Smooth muscle cell (in vitro differentiated cells): ENCODE results near the gene PEX7. TPM values are rescaled to one million over a fixed set of nuclear protein-coding genes. Genes with fewer than 3 reads are reported as not detected.

Experiments
- DNase-seq: peaks from one replicate; lab custom pipeline; 2025; ENCODE audit not compliant: unreplicated experiment; lab: John Stamatoyannopoulos, UW
- H2AFZ ChIP-seq: fragments of 200-600 bp; sonication (generic); 2 replicates; pipeline ENCODE4 v1.6.0; 2016; ENCODE audit warnings: antibody characterized with exemption, low read depth, mild to moderate bottlenecking
- H3F3A ChIP-seq: fragments of 200-600 bp; sonication (generic); 2 replicates; pipeline ENCODE4 v1.6.0; 2017; ENCODE audit warnings: antibody characterized with exemption, low read depth
- H3K27ac ChIP-seq: fragments of 200-600 bp; sonication (generic); 2 replicates; pipeline ENCODE4 v1.5.1; 2016; ENCODE audit warnings: low read depth, mild to moderate bottlenecking
- H3K27me3 ChIP-seq: fragments of 200-600 bp; sonication (generic); 2 replicates; pipeline ENCODE4 v1.6.1; 2016; ENCODE audit warnings: low read depth, mild to moderate bottlenecking
- H3K36me3 ChIP-seq: fragments of 200-600 bp; sonication (generic); 2 replicates; pipeline ENCODE4 v1.5.1; 2016; ENCODE audit warnings: low read depth
- H3K4me1 ChIP-seq: fragments of 200-600 bp; sonication (generic); 2 replicates; pipeline ENCODE4 v1.5.1; 2016; ENCODE audit warnings: low read depth
- H3K4me2 ChIP-seq: fragments of 200-600 bp; sonication (generic); 2 replicates; pipeline ENCODE4 v1.6.0; 2016; ENCODE audit warnings: mild to moderate bottlenecking
- H3K4me3 ChIP-seq: fragments of 200-600 bp; sonication (generic); 2 replicates; pipeline ENCODE4 v1.5.1; 2016; ENCODE audit warnings: mild to moderate bottlenecking
- H3K79me2 ChIP-seq: fragments of 200-600 bp; sonication (generic); 2 replicates; pipeline ENCODE4 v1.6.0; 2016; ENCODE audit warnings: low read depth, mild to moderate bottlenecking
- H3K9ac ChIP-seq: fragments of 200-600 bp; sonication (generic); 2 replicates; pipeline ENCODE4 v1.6.0; 2016; ENCODE audit warnings: low read depth
- H3K9me3 ChIP-seq: fragments of 200-600 bp; sonication (generic); replicated peaks from 2 replicates; pipeline ENCODE4 v1.5.1; 2016; ENCODE audit warnings: low read depth
- H4K20me1 ChIP-seq: fragments of 200-600 bp; sonication (generic); 2 replicates; pipeline ENCODE4 v1.6.0; 2016; ENCODE audit warnings: low read depth
- CTCF ChIP-seq: fragments of 200-600 bp; sonication (generic); IDR thresholded peaks from 2 replicates; pipeline ENCODE4 v1.5.1; 2017; ENCODE audit warnings: borderline replicate concordance, mild to moderate bottlenecking, antibody characterized with exemption; ENCODE audit not compliant: insufficient read depth, poor library complexity, severe bottlenecking
- WGBS: methylation state at CpG from one replicate; pipeline ENCODE4 v1.1.7; 2016; ENCODE audit warnings: low lambda C conversion rate; 5-methylcytosine and 5-hydroxymethylcytosine counted together
- polyA plus RNA-seq: library from polyadenylated mRNA; unstranded; fragments of >200 nt; fragmentation: Nextera tagmentation; extraction: Ambion mirVana; gene quantifications from 2 replicates; pipeline ENCODE4 v1.2.1, GENCODE V29; 2016
- total RNA-seq: library from RNA; depleted of rRNA; stranded (reverse); fragments of >200 nt; gene quantifications from 2 replicates; pipeline ENCODE4 v1.2.3, GENCODE V29; 2014

The PEX7 gene
- total and polyA plus RNA-seq, 2 experiments from 2014 or later: 10.3 to 14.4 TPM

GRCh38 chr6:136774228-136775041 is 48.0 kb upstream of the PEX7 start:
- Histone ChIP-seq H3K36me3 (no peaks in the 10 kb centered on the region), H3K9me3 (no peaks in the 10 kb centered on the region), H3K79me2 (no peaks in the 10 kb centered on the region), H3K4me3 (no peak overlapping the region), H3K27me3 (no peaks in the 10 kb centered on the region), H2AFZ (no peak overlapping the region), H3K4me1 (no peaks in the 10 kb centered on the region), H3K27ac (peak overlapping the region; percentile 69), H3K4me2 (no peak overlapping the region), H3F3A (no peaks in the 10 kb centered on the region), H3K9ac (peak overlapping the region; percentile 3), H4K20me1 (no peaks in the 10 kb centered on the region)
- DNase-seq: no peak
- 80% methylated on average over 6 of the region's 6 CpGs for WGBS
- no peak for TF ChIP-seq CTCF

DNA sequence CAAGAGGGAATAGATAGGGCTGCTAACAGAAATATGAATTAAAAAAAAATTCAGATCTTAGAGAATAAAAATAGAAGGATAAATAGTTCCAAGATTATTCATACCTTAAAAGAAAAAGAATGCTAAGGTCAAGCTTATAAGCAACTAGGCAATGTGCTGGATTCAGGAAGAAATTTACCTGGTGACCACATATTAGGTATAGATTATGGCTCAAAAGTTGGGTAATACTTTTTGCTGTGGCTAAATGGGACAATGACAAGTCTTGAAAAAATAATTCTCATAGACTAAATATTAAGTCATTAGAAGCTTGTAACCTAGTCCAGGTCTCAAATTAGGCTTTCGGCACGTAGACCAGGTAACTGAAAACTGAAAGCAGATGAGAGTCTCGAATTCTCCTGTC is 47.3 kb upstream of the PEX7 start:
- Histone ChIP-seq H3K4me2 (no peak overlapping the region), H2AFZ (no peak overlapping the region), H3K4me1 (no peaks in the 10 kb centered on the region), H3K79me2 (no peaks in the 10 kb centered on the region), H3K36me3 (no peaks in the 10 kb centered on the region), H3K27ac (peak overlapping the region; percentile 69), H3F3A (no peaks in the 10 kb centered on the region), H3K9me3 (no peaks in the 10 kb centered on the region), H3K9ac (no peak overlapping the region), H3K4me3 (no peak overlapping the region), H3K27me3 (no peaks in the 10 kb centered on the region), H4K20me1 (no peaks in the 10 kb centered on the region)
- DNase-seq: no peak
- no peak for TF ChIP-seq CTCF
- WGBS: 85% methylated on average over 3 of the region's 3 CpGs

DNA sequence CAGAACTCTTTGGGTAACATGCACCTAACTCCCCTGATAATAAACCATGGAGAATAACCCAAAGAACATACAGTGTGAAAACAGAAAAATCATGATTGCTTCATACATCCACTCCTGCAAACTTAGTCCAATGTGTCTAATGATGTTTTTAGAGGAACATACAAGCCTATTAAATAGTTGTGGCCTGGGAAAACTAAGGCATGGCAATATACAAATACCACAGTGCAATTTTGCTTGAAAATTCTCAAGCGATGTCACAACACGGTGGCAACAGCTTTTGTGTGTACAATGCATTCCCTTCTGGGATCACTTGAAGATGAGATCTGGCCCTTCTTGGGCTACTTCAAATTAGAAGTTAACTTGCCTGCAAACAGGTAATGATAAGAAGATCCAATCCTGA is 46.8 kb upstream of the PEX7 start:
- no peaks in the 10 kb centered on the region for H3K27me3 ChIP-seq
- no peak overlapping the region for H2AFZ ChIP-seq
- no peak overlapping the region for H3K27ac ChIP-seq
- TF ChIP-seq CTCF: no peak
- H3K36me3 ChIP-seq: no peaks in the 10 kb centered on the region
- H3K4me3 ChIP-seq: no peak overlapping the region
- WGBS: 85% methylated on average over 2 of the region's 2 CpGs
- H3K9ac ChIP-seq: no peak overlapping the region
- DNase-seq: no peak
- H3K4me2 ChIP-seq: no peak overlapping the region
- H3K4me1 ChIP-seq: no peaks in the 10 kb centered on the region
- H3F3A ChIP-seq: no peaks in the 10 kb centered on the region
- no peaks in the 10 kb centered on the region for H3K79me2 ChIP-seq
- no peaks in the 10 kb centered on the region for H3K9me3 ChIP-seq
- H4K20me1 ChIP-seq: no peaks in the 10 kb centered on the region

- TF ChIP-seq CTCF: no peak
- Histone ChIP-seq H3K9ac (no peak overlapping the region), H3K27ac (no peak overlapping the region), H3K36me3 (no peaks in the 10 kb centered on the region), H3K79me2 (no peaks in the 10 kb centered on the region), H3K4me1 (no peaks in the 10 kb centered on the region), H3K9me3 (no peaks in the 10 kb centered on the region), H3F3A (no peaks in the 10 kb centered on the region), H3K4me3 (no peak overlapping the region), H2AFZ (no peak overlapping the region), H3K4me2 (no peak overlapping the region), H4K20me1 (no peaks in the 10 kb centered on the region), H3K27me3 (no peaks in the 10 kb centered on the region)
- WGBS: 87% methylated on average over 3 of the region's 3 CpGs
- no peak for DNase-seq
Observed at GRCh38 chr6:136777651-136778050, 44.7 kb upstream of the PEX7 start.
